Measurements from ENCODE around the gene KLRB1.

The KLRB1 gene

GRCh38 chr12:9597365-9597764, 10.4 kb downstream of the KLRB1 start:
- Histone ChIP-seq H3K4me1 (ENCODE audit: insufficient read depth, low read length, severe bottlenecking) (no peaks in the 10 kb centered on the region), H3K9me2 (ENCODE audit: low read depth, low read length) (no peaks in the 10 kb centered on the region; the same call in 1 of the 2 replicates), H3K9ac (ENCODE audit: low read length) (no peak overlapping the region), H3K27me3 (ENCODE audit: insufficient read depth, low read length) (no peaks in the 10 kb centered on the region), H3K9me3 (ENCODE audit: low read length) (no peaks in the 10 kb centered on the region), H3K4me2 (ENCODE audit: low read length) (no peak overlapping the region), H4K20me1 (ENCODE audit: insufficient read depth, low read length) (no peaks in the 10 kb centered on the region), H3F3A (ENCODE audit: insufficient read depth, low read length) (no peaks in the 10 kb centered on the region), H3K27ac (ENCODE audit: low read depth, low read length, poor library complexity, severe bottlenecking) (no peak overlapping the region), H2AFZ (ENCODE audit: low read length) (no peak overlapping the region), H3K79me2 (ENCODE audit: insufficient read depth, low read length) (no peaks in the 10 kb centered on the region), H3K4me3 (ENCODE audit: low read depth, low read length, poor library complexity, severe bottlenecking) (no peak overlapping the region), H3K36me3 (ENCODE audit: insufficient read depth, low read length) (no peaks in the 10 kb centered on the region)
- TF ChIP-seq EZH2 (IDR thresholded peaks at IDR 0.05; ENCODE audit: borderline replicate concordance, low read length) (no peak), CTCF (IDR thresholded peaks at IDR 0.05; ENCODE audit: low read length) (no peak)

GRCh38 chr12:9590441-9590840, 17.3 kb downstream of the KLRB1 start:
- no peaks in the 10 kb centered on the region for H3K36me3 ChIP-seq (ENCODE audit: insufficient read depth, low read length)
- H3K9me2 ChIP-seq (ENCODE audit: low read depth, low read length): no peaks in the 10 kb centered on the region
- H3K4me2 ChIP-seq (ENCODE audit: low read length): no peak overlapping the region
- H4K20me1 ChIP-seq (ENCODE audit: insufficient read depth, low read length): no peaks in the 10 kb centered on the region
- no peaks in the 10 kb centered on the region for H3K27me3 ChIP-seq (ENCODE audit: insufficient read depth, low read length)
- H3K9me3 ChIP-seq (ENCODE audit: low read length): no peaks in the 10 kb centered on the region
- no peak overlapping the region for H3K27ac ChIP-seq (ENCODE audit: low read depth, low read length, poor library complexity, severe bottlenecking)
- no peak overlapping the region for H3K4me3 ChIP-seq (ENCODE audit: low read depth, low read length, poor library complexity, severe bottlenecking)
- H2AFZ ChIP-seq (ENCODE audit: low read length): no peak overlapping the region
- H3K4me1 ChIP-seq (ENCODE audit: insufficient read depth, low read length, severe bottlenecking): no peaks in the 10 kb centered on the region
- no peaks in the 10 kb centered on the region for H3K79me2 ChIP-seq (ENCODE audit: insufficient read depth, low read length)
- H3F3A ChIP-seq (ENCODE audit: insufficient read depth, low read length): no peaks in the 10 kb centered on the region
- no peak overlapping the region for H3K9ac ChIP-seq (ENCODE audit: low read length)
- TF ChIP-seq EZH2 (IDR thresholded peaks at IDR 0.05; ENCODE audit: borderline replicate concordance, low read length): no peak
- TF ChIP-seq CTCF (IDR thresholded peaks at IDR 0.05; ENCODE audit: low read length): no peak

- H3K79me2 ChIP-seq (ENCODE audit: insufficient read depth, low read length): no peaks in the 10 kb centered on the region
- H3F3A ChIP-seq (ENCODE audit: insufficient read depth, low read length): no peaks in the 10 kb centered on the region
- H3K4me1 ChIP-seq (ENCODE audit: insufficient read depth, low read length, severe bottlenecking): no peaks in the 10 kb centered on the region
- no peak overlapping the region for H3K4me3 ChIP-seq (ENCODE audit: low read depth, low read length, poor library complexity, severe bottlenecking)
- H3K9ac ChIP-seq (ENCODE audit: low read length): no peak overlapping the region
- TF ChIP-seq CTCF (IDR thresholded peaks at IDR 0.05; ENCODE audit: low read length): no peak
- H3K4me2 ChIP-seq (ENCODE audit: low read length): no peak overlapping the region
- no peaks in the 10 kb centered on the region for H3K27me3 ChIP-seq (ENCODE audit: insufficient read depth, low read length)
- H4K20me1 ChIP-seq (ENCODE audit: insufficient read depth, low read length): no peaks in the 10 kb centered on the region
- no peaks in the 10 kb centered on the region for H3K9me2 ChIP-seq (ENCODE audit: low read depth, low read length)
- no peak overlapping the region for H2AFZ ChIP-seq (ENCODE audit: low read length)
- no peak overlapping the region for H3K27ac ChIP-seq (ENCODE audit: low read depth, low read length, poor library complexity, severe bottlenecking)
- no peaks in the 10 kb centered on the region for H3K36me3 ChIP-seq (ENCODE audit: insufficient read depth, low read length)
- H3K9me3 ChIP-seq (ENCODE audit: low read length): no peaks in the 10 kb centered on the region
These were observed 19.0 kb downstream of the KLRB1 start for GRCh38 chr12:9588749-9589148.
